Left lung (tissue), 10 donors: ENCODE data around the gene TPH2. TPM values are rescaled to one million over a fixed set of nuclear protein-coding genes. Genes with fewer than 3 reads are reported as not detected.

Experiments
- ATAC-seq: fragments of 200-7000 bp; cut with Tn5 transposase; one replicate; pipeline ENCODE4 v1.9.1; 2020; ENCODE audit warnings: moderate library complexity
- DNase-seq, 4 donors: peaks; one replicate each; pipeline ENCODE4 v3.0.0-alpha.2; 2013 to 2020
- H3K27ac ChIP-seq, 2 donors: fragments of 200-600 bp; sonication (generic) in 1 of 2; one replicate each; pipeline versions ENCODE4 v1.5.0 to v1.8.0; 2020 to 2021
- H3K27me3 ChIP-seq, 2 donors: fragments of 200-600 bp; sonication (generic) in 1 of 2; one replicate each; pipeline versions ENCODE4 v1.5.0 to v1.8.0; 2020 to 2021
- H3K36me3 ChIP-seq, 2 donors: fragments of 200-600 bp; sonication (generic) in 1 of 2; one replicate each; pipeline versions ENCODE4 v1.5.0 to v1.8.0; 2020 to 2021
- H3K4me1 ChIP-seq, 2 donors: fragments of 200-600 bp; one replicate each; pipeline ENCODE4 v1.8.0; 2021
- H3K4me3 ChIP-seq, 2 donors: fragments of 200-600 bp; sonication (generic) in 1 of 2; one replicate each; pipeline versions ENCODE4 v1.5.0 to v1.8.0; 2020 to 2021; ENCODE audit warnings: mild to moderate bottlenecking in 1 of 2
- H3K9me3 ChIP-seq, 2 donors: fragments of 200-600 bp; sonication (generic) in 1 of 2; one replicate each; pipeline versions ENCODE4 v1.5.0 to v1.8.0; 2020 to 2021
- intact Hi-C, 2 donors: fragments of 100-400 bp; cut with DNase I; formaldehyde crosslinking; loops; one replicate each; pipeline versions ENCODE4 v1.11.2 to v1.14.2; 2022
- polyA plus RNA-seq, 6 donors: library from polyadenylated mRNA; unstranded; fragments of 120-200 nt; gene quantifications; one replicate each; pipeline ENCODE4 v1.2.1, GENCODE V29; 2013; ENCODE audit not compliant: insufficient read length in 6 of 6
- total RNA-seq, 2 donors: library from RNA; stranded (reverse); fragmentation: NEBNext Ultra II Directional; extraction: Animal tissue kit (Norgen Biotek cat#: 25700); gene quantifications; one replicate each; pipeline ENCODE4 v1.2.1, GENCODE V29; 2021
- TF ChIP-seq, protein P1 (sequence below), 2 donors: fragments of 200-600 bp; sonication (generic) in 1 of 2; IDR thresholded peaks; one replicate each; pipeline versions ENCODE4 v1.5.0 to v1.8.0; 2021; ENCODE audit warnings: antibody characterized with exemption in 2 of 2
- donor health status: DM: no; HTN: yes; CAD: no.
- donor health status: DM: no; HTN: no; CAD: no.

TPH2 gene
- total and polyA plus RNA-seq, 8 donors = 0.10 to 0.52 (median 0.25) TPM; not detected in 1

DNA sequence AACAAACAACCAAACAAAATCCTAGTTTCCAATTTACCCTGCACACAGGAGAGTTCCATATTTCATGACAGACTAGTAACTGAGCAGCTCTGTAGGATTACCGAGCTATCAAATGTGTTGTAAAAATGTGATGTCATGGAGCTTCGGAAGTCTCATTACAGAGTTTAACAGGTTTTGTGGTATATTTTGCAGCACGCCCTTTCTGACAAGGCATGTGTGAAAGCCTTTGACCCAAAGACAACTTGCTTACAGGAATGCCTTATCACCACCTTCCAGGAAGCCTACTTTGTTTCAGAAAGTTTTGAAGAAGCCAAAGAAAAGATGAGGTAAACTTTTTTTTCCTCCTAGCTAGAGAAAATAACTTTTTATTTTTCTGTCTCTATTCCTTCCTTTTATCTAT lies 92.4 kb downstream of the TPH2 start:
- no peaks in the 10 kb centered on the region for H3K27me3 ChIP-seq
- no peak for ATAC-seq
- DNase-seq = no peak
- intact Hi-C loops = no loop called here
- no peaks in the 10 kb centered on the region for H3K4me1 ChIP-seq
- no peak overlapping the region for H3K27ac ChIP-seq
- H3K36me3 ChIP-seq = no peaks in the 10 kb centered on the region
- TF ChIP-seq, protein P1, sequence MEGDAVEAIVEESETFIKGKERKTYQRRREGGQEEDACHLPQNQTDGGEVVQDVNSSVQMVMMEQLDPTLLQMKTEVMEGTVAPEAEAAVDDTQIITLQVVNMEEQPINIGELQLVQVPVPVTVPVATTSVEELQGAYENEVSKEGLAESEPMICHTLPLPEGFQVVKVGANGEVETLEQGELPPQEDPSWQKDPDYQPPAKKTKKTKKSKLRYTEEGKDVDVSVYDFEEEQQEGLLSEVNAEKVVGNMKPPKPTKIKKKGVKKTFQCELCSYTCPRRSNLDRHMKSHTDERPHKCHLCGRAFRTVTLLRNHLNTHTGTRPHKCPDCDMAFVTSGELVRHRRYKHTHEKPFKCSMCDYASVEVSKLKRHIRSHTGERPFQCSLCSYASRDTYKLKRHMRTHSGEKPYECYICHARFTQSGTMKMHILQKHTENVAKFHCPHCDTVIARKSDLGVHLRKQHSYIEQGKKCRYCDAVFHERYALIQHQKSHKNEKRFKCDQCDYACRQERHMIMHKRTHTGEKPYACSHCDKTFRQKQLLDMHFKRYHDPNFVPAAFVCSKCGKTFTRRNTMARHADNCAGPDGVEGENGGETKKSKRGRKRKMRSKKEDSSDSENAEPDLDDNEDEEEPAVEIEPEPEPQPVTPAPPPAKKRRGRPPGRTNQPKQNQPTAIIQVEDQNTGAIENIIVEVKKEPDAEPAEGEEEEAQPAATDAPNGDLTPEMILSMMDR (IDR thresholded peaks at IDR 0.05) = no peak
- no peak overlapping the region for H3K4me3 ChIP-seq
- H3K9me3 ChIP-seq = no peaks in the 10 kb centered on the region

GRCh38 chr12:72033991-72034390 lies 95.3 kb downstream of the TPH2 start:
- no peak for DNase-seq
- no peaks in the 10 kb centered on the region for H3K36me3 ChIP-seq
- no peaks in the 10 kb centered on the region for H3K4me1 ChIP-seq
- intact Hi-C loops = no loop called here
- ATAC-seq = no peak
- no peaks in the 10 kb centered on the region for H3K27me3 ChIP-seq
- no peaks in the 10 kb centered on the region for H3K9me3 ChIP-seq
- TF ChIP-seq, protein P1 (IDR thresholded peaks at IDR 0.05) = no peak
- H3K4me3 ChIP-seq = no peak overlapping the region
- no peak overlapping the region for H3K27ac ChIP-seq

GRCh38 chr12:72035625-72036024 lies 97.0 kb downstream of the TPH2 start:
- DNase-seq (no peak), ATAC-seq (no peak)
- TF ChIP-seq, protein P1 (IDR thresholded peaks at IDR 0.05) = no peak
- Histone ChIP-seq H3K27ac (no peak overlapping the region), H3K9me3 (no peaks in the 10 kb centered on the region), H3K4me1 (no peaks in the 10 kb centered on the region), H3K36me3 (no peaks in the 10 kb centered on the region), H3K27me3 (no peaks in the 10 kb centered on the region), H3K4me3 (no peak overlapping the region)
- intact Hi-C loops = no loop called here

- intact Hi-C loops = no loop called here
- H3K27ac ChIP-seq = no peak overlapping the region
- no peak for ATAC-seq
- DNase-seq = no peak
- TF ChIP-seq, protein P1 (IDR thresholded peaks at IDR 0.05) = no peak
- no peaks in the 10 kb centered on the region for H3K9me3 ChIP-seq
- no peak overlapping the region for H3K4me3 ChIP-seq
- no peaks in the 10 kb centered on the region for H3K4me1 ChIP-seq
- H3K27me3 ChIP-seq = no peaks in the 10 kb centered on the region
- no peaks in the 10 kb centered on the region for H3K36me3 ChIP-seq
Measured at GRCh38 chr12:72036393-72036792, 97.7 kb downstream of the TPH2 start.

GRCh38 chr12:72037006-72037795 lies 98.6 kb downstream of the TPH2 start:
- H3K4me3 ChIP-seq = no peak overlapping the region
- intact Hi-C loops = no loop called here
- H3K27ac ChIP-seq = no peak overlapping the region
- H3K9me3 ChIP-seq = no peaks in the 10 kb centered on the region
- TF ChIP-seq, protein P1 (IDR thresholded peaks at IDR 0.05) = no peak
- no peaks in the 10 kb centered on the region for H3K4me1 ChIP-seq
- DNase-seq (no peak), ATAC-seq (no peak)
- no peaks in the 10 kb centered on the region for H3K27me3 ChIP-seq
- no peaks in the 10 kb centered on the region for H3K36me3 ChIP-seq
